ENCODE data around the gene SLC35G6. TPM values are rescaled to one million over a fixed set of nuclear protein-coding genes. Genes with fewer than 3 reads are reported as not detected.
A peak's percentile ranks its signal among the peaks of the same experiment; 100 is the strongest.

SLC35G6 gene
- total and polyA plus RNA-seq, 2 of the 13 experiments (the other 11 are each of a cell fraction or from before 2014, with no cell fraction given): 0.07 TPM; not detected in 1

DNA sequence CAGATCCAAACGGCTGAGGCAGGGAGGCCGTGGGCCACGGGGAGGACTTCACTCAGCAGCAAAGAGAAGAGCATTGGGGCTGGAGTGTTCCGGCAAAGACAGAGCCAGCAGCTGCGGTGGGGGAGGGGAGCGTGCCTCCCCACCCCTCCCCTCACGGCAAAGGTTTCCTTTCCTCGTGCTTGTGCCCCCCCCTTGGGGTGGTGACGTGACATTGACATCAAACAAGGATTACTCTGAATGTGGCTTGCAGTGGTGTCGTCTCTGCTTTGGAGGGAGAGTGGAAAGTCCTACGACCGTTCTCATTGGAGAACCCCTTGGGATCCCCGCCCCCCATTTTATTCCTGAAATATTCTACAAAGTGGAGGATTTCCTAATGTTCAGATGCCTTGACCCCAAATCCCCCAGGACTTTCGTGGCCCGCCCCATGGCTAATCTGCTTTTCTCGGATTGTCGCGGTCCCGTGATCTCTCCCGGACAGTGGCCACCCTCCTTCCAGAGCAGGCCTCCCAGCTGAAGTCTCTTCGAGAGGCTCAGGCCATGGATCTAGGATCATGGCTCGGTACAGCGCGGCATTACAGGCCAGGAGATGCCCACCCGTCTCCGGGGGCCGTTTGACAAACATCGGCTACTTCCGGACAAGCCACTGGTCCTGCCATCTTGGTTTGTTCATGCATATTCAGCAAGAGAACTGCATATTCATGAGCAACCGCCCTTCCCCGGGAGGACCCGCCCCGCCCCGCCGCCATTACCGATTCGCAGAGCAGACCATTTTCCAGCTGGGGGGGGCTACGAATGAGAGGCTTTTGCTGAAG lies 2.2 kb downstream of the SLC35G6 start (continued):
- TF ChIP-seq IRF9 (CRISPR knock-in tag; IDR thresholded peaks at IDR 0.05; ENCODE audit: borderline replicate concordance): no peak
- peak; percentile 38; the same call in 1 of the 2 replicates for TF ChIP-seq THAP11 (CRISPR knock-in tag; IDR thresholded peaks at IDR 0.05)
- peak; percentile 84 for TF ChIP-seq TFE3 (CRISPR knock-in tag; IDR thresholded peaks at IDR 0.05)
- peak; percentile 38 for TF ChIP-seq ARNTL (CRISPR knock-in tag; IDR thresholded peaks at IDR 0.05)
- TF ChIP-seq FOXA3 (CRISPR knock-in tag; IDR thresholded peaks at IDR 0.05): peak; percentile 45; the same call in 1 of the 2 replicates
- TF ChIP-seq SNAI1 (CRISPR knock-in tag; IDR thresholded peaks at IDR 0.05; ENCODE audit: borderline replicate concordance): 0 out of 2 replicates have a peak, but pooled peaks have one; percentile 32
- TF ChIP-seq ZNF282 (IDR thresholded peaks at IDR 0.05; ENCODE audit: partially characterized antibody): no peak
- TF ChIP-seq ZSCAN21 (CRISPR knock-in tag; IDR thresholded peaks at IDR 0.05; ENCODE audit: borderline replicate concordance): peak; percentile 30; the same call in 1 of the 2 replicates
- no peak for TF ChIP-seq ZNF205 (CRISPR knock-in tag; IDR thresholded peaks at IDR 0.05)
- no peak for TF ChIP-seq PHF20 (CRISPR knock-in tag; IDR thresholded peaks at IDR 0.05)
- TF ChIP-seq MYC (CRISPR knock-in tag; IDR thresholded peaks at IDR 0.05; ENCODE audit: borderline replicate concordance): peak; percentile 66
- TF ChIP-seq HOXA5 (CRISPR knock-in tag; IDR thresholded peaks at IDR 0.05): no peak
- TF ChIP-seq, protein P1, sequence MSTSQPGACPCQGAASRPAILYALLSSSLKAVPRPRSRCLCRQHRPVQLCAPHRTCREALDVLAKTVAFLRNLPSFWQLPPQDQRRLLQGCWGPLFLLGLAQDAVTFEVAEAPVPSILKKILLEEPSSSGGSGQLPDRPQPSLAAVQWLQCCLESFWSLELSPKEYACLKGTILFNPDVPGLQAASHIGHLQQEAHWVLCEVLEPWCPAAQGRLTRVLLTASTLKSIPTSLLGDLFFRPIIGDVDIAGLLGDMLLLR (CRISPR knock-in tag; IDR thresholded peaks at IDR 0.05): 0 out of 2 replicates have a peak, but pooled peaks have one; percentile 55
- TF ChIP-seq ATF1 (CRISPR knock-in tag; IDR thresholded peaks at IDR 0.05): peak; percentile 85
- TF ChIP-seq KLF9 (CRISPR knock-in tag; IDR thresholded peaks at IDR 0.05; ENCODE audit: low read depth): peak; percentile 38; the same call in 1 of the 2 replicates
- no peak for TF ChIP-seq SOX6 (IDR thresholded peaks at IDR 0.05)
- peak; percentile 28; the same call in 1 of the 2 replicates for TF ChIP-seq SOX6 (CRISPR knock-in tag; IDR thresholded peaks at IDR 0.05)
- 0 out of 4 replicates have a peak, but pooled peaks of 1 of the 2 experiments have one; percentile 22 for TF ChIP-seq EP300 (IDR thresholded peaks at IDR 0.05; ENCODE audit: low read depth in 2 of 2, low read length in 2 of 2)
- TF ChIP-seq EP300 (CRISPR knock-in tag; IDR thresholded peaks at IDR 0.05; ENCODE audit: borderline replicate concordance): no peak
- TF ChIP-seq GMEB1 (CRISPR knock-in tag; IDR thresholded peaks at IDR 0.05; ENCODE audit: borderline replicate concordance): 0 out of 2 replicates have a peak, but pooled peaks have one; percentile 7
- TF ChIP-seq CAMTA2 (CRISPR knock-in tag; IDR thresholded peaks at IDR 0.05; ENCODE audit: borderline replicate concordance): 0 out of 2 replicates have a peak, but pooled peaks have one; percentile 52

All from HepG2 (cell line).